HG02938 (cell line): ENCODE data around the gene ATP5PB.

Experiments used
- ATAC-seq: cut with Tn5 transposase; IDR thresholded peaks from one replicate; pipeline ENCODE4 v1.9.1; 2021; ENCODE audit warnings: mild to moderate bottlenecking, moderate library complexity; ENCODE audit not compliant: unreplicated experiment

The ATP5PB gene

GRCh38 chr1:111448918-111449702, at the start of gene ATP5PB, which contains the start of gene WDR77:
ATP5PB (plus strand) TSS chr1:111449464; CDS start chr1:111449542, 78 bp downstream.
WDR77 (minus strand) TSS chr1:111449256; CDS start chr1:111449169, 87 bp downstream.
- ATAC-seq: peak; percentile 93

GRCh38 chr1:111399792-111400610, 49.3 kb upstream of the ATP5PB start:
- ATAC-seq: no peak

GRCh38 chr1:111402083-111402482, 47.2 kb upstream of the ATP5PB start:
- no peak for ATAC-seq

- no peak for ATAC-seq
These were observed 44.7 kb upstream of the ATP5PB start for GRCh38 chr1:111404588-111404987.

GRCh38 chr1:111406321-111406768, 42.9 kb upstream of the ATP5PB start:
- ATAC-seq: peak; percentile 76

GRCh38 chr1:111407301-111407700, 42.0 kb upstream of the ATP5PB start:
- ATAC-seq: no peak

GRCh38 chr1:111412839-111413238, 36.4 kb upstream of the ATP5PB start:
- ATAC-seq: no peak

- no peak for ATAC-seq
These were observed 34.5 kb upstream of the ATP5PB start for GRCh38 chr1:111414756-111415155.

- ATAC-seq: no peak
These were observed 33.8 kb upstream of the ATP5PB start for GRCh38 chr1:111415461-111415860.

- ATAC-seq: no peak
These were observed 31.5 kb upstream of the ATP5PB start for GRCh38 chr1:111417755-111418154.

GRCh38 chr1:111419037-111419436, 30.2 kb upstream of the ATP5PB start:
- ATAC-seq: no peak

GRCh38 chr1:111420377-111420776, 28.9 kb upstream of the ATP5PB start:
- ATAC-seq: no peak

GRCh38 chr1:111422546-111423391, 26.5 kb upstream of the ATP5PB start:
- no peak for ATAC-seq

- ATAC-seq: no peak
These were observed 25.0 kb upstream of the ATP5PB start for GRCh38 chr1:111424281-111424680.

- no peak for ATAC-seq
These were observed 12.5 kb upstream of the ATP5PB start for GRCh38 chr1:111436726-111437125.

GRCh38 chr1:111439461-111440351, 9.6 kb upstream of the ATP5PB start:
- no peak for ATAC-seq

GRCh38 chr1:111441573-111442192, 7.6 kb upstream of the ATP5PB start:
- no peak for ATAC-seq

GRCh38 chr1:111442457-111442856, 6.8 kb upstream of the ATP5PB start:
- ATAC-seq: no peak

GRCh38 chr1:111444031-111444430, 5.2 kb upstream of the ATP5PB start:
- ATAC-seq: no peak
